ENCODE measurements around the gene CCDC192. TPM values are rescaled to one million over a fixed set of nuclear protein-coding genes. Genes with fewer than 3 reads are reported as not detected.

CCDC192 gene
- polyA plus RNA-seq, 3 donors, result not detected

DNA sequence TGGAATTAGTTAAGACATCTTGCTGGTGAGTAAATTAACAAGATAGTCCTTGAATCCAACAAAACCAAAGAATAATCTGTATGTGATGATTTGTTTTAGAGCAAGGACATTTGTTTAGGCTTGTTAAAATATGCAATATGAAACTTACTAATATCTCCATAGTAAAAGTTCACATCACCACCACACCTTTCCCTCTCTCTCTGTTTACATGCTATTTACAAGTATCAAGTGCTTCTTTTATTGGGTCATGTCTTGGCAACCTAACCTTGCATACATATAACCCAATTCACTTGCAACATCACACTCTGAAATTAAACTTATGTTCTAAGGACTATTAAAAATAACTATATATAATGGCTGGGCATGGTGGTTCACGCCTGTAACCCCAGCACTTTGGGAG is 161.3 kb downstream of the CCDC192 start:
- intact Hi-C loops (cut with micrococcal nuclease), result no loop called here
- no CpG with 5 or more reads among the region's 1 CpG for WGBS (ENCODE audit: insufficient coverage)
- Histone ChIP-seq H3K27ac (ENCODE audit: low read depth in 1 of 2, low read length in 2 of 2) (no peak overlapping the region), H3K4me3 (replicated peaks in 1 of 3; ENCODE audit: low read depth in 2 of 3, low read length in 3 of 3) (no peak overlapping the region), H3K79me2 (ENCODE audit: insufficient read depth, low read length) (no peaks in the 10 kb centered on the region), H3K4me2 (replicated peaks; ENCODE audit: extremely low read depth, low read length, poor library complexity, severe bottlenecking) (no peak overlapping the region), H3K4me1 (ENCODE audit: control insufficient read depth in 1 of 2, insufficient read depth in 2 of 2, low read length in 2 of 2) (no peaks in the 10 kb centered on the region), H4K20me1 (ENCODE audit: insufficient read depth, low read length) (no peaks in the 10 kb centered on the region), H3K27me3 (ENCODE audit: control insufficient read depth in 2 of 2, insufficient read depth in 2 of 2, low read length in 2 of 2) (no peaks in the 10 kb centered on the region), H3K36me3 (replicated peaks in 1 of 2; ENCODE audit: control insufficient read depth in 1 of 2, insufficient read depth in 2 of 2, low read length in 2 of 2) (no peaks in the 10 kb centered on the region), H3K9me3 (replicated peaks in 1 of 2; ENCODE audit: control insufficient read depth in 1 of 2, insufficient read depth in 1 of 2, low read length in 2 of 2) (no peaks in the 10 kb centered on the region), H2AFZ (ENCODE audit: insufficient read depth, low read depth, low read length, poor library complexity, severe bottlenecking) (no peak overlapping the region), H3K9ac (ENCODE audit: insufficient read depth, low read length, poor library complexity, severe bottlenecking) (no peak overlapping the region)
- TF ChIP-seq, protein P1, sequence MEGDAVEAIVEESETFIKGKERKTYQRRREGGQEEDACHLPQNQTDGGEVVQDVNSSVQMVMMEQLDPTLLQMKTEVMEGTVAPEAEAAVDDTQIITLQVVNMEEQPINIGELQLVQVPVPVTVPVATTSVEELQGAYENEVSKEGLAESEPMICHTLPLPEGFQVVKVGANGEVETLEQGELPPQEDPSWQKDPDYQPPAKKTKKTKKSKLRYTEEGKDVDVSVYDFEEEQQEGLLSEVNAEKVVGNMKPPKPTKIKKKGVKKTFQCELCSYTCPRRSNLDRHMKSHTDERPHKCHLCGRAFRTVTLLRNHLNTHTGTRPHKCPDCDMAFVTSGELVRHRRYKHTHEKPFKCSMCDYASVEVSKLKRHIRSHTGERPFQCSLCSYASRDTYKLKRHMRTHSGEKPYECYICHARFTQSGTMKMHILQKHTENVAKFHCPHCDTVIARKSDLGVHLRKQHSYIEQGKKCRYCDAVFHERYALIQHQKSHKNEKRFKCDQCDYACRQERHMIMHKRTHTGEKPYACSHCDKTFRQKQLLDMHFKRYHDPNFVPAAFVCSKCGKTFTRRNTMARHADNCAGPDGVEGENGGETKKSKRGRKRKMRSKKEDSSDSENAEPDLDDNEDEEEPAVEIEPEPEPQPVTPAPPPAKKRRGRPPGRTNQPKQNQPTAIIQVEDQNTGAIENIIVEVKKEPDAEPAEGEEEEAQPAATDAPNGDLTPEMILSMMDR (IDR thresholded peaks at IDR 0.05), result no peak
- Mint-ChIP-seq H3K9me3 (no peaks in the 10 kb centered on the region), H3K4me1 (peaks cover 5% of the 10 kb centered on the region), H3K4me3 (no peak overlapping the region), H3K27ac (no peak overlapping the region), H3K36me3 (no peaks in the 10 kb centered on the region), H3K27me3 (ENCODE audit: low read depth in 3 of 3) (no peaks in the 10 kb centered on the region)
- DNase-seq, result no peak

DNA sequence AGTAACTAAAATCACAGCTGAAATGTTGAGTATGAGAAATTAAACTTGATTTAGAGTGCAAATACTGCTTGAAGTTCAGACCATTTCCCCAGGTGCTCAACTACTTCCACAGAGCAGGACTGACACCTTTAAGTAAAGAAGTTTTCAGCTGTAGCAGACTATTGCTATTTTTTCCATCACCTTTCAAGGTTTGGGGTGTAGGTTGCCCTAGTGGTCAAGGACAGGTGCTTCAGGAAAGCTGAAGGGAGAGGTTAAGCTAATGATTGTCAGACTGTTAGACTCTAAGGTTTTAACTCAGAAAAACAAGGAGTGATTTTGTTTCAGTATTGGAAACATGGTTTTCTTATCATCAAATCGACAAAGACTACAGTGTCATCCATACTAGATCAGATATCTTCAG is 162.1 kb downstream of the CCDC192 start:
- H3K27me3 Mint-ChIP-seq (ENCODE audit: low read depth in 3 of 3), result no peaks in the 10 kb centered on the region
- H3K9me3 ChIP-seq (replicated peaks in 1 of 2; ENCODE audit: control insufficient read depth in 1 of 2, insufficient read depth in 1 of 2, low read length in 2 of 2), result no peaks in the 10 kb centered on the region
- DNase-seq, result no peak
- no peaks in the 10 kb centered on the region for H3K79me2 ChIP-seq (ENCODE audit: insufficient read depth, low read length)
- no peak overlapping the region for H3K9ac ChIP-seq (ENCODE audit: insufficient read depth, low read length, poor library complexity, severe bottlenecking)
- intact Hi-C loops (cut with micrococcal nuclease), result no loop called here
- no peaks in the 10 kb centered on the region for H3K4me1 ChIP-seq (ENCODE audit: control insufficient read depth in 1 of 2, insufficient read depth in 2 of 2, low read length in 2 of 2)
- no peaks in the 10 kb centered on the region for H3K36me3 Mint-ChIP-seq
- no CpG with 5 or more reads among the region's 1 CpG for WGBS (ENCODE audit: insufficient coverage)
- no peak overlapping the region for H3K27ac ChIP-seq (ENCODE audit: low read depth in 1 of 2, low read length in 2 of 2)
- H3K27me3 ChIP-seq (ENCODE audit: control insufficient read depth in 2 of 2, insufficient read depth in 2 of 2, low read length in 2 of 2), result no peaks in the 10 kb centered on the region
- TF ChIP-seq, protein P1 (IDR thresholded peaks at IDR 0.05), result no peak
- H3K4me2 ChIP-seq (replicated peaks; ENCODE audit: extremely low read depth, low read length, poor library complexity, severe bottlenecking), result no peak overlapping the region
- no peak overlapping the region for H3K27ac Mint-ChIP-seq
- no peak overlapping the region for H2AFZ ChIP-seq (ENCODE audit: insufficient read depth, low read depth, low read length, poor library complexity, severe bottlenecking)
- H4K20me1 ChIP-seq (ENCODE audit: insufficient read depth, low read length), result no peaks in the 10 kb centered on the region
- peaks cover 5% of the 10 kb centered on the region for H3K4me1 Mint-ChIP-seq
- no peaks in the 10 kb centered on the region for H3K36me3 ChIP-seq (replicated peaks in 1 of 2; ENCODE audit: control insufficient read depth in 1 of 2, insufficient read depth in 2 of 2, low read length in 2 of 2)
- no peaks in the 10 kb centered on the region for H3K9me3 Mint-ChIP-seq
- no peak overlapping the region for H3K4me3 ChIP-seq (replicated peaks in 1 of 3; ENCODE audit: low read depth in 2 of 3, low read length in 3 of 3)
- no peak overlapping the region for H3K4me3 Mint-ChIP-seq
